NCI-H526 (cell line): ENCODE results near the gene SRRM4.

Experiments used
- DNase-seq, 2 experiments: peaks; one replicate each; lab custom pipeline; 2025; lab: John Stamatoyannopoulos, UW

The SRRM4 gene

DNA sequence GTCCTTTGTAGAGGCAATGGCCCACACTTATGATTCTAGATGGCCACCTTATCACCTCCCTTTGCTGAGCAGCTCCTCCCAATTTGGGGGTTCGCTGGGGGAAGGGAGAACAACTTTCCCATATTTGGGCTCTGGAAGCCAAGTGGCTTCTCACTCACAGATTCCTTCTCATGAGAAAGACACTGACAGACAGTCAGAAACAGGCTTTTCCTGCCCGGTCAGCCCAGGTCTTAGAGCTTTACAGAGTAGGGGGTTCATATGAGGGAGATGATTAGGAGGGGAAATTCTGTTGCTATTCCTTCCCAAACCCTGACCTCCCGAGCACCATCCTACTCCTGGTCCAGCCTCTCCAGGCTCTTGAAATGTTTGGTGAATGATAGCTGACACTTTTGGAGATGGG, 137.3 kb downstream of the SRRM4 start:
- DNase-seq: no peak

DNA sequence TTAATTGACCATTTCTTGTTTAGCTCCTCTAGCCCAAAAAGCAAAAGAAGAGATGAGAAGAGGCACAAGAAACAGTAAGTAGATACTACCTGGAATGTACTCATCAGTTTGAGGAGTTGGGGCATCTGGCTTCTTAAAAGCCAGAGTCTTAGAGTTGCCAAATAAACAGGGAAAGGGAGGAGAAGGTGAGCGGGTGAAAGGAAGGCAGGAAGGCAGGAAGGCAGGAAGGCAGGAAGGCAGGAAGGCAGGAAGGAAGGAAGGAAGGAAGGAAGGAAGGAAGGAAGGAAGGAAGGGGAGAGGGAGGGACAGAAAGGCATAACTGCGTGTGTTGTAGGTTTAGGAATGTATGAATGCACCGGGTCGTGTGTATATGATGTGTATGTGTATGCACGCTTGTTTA, 140.7 kb downstream of the SRRM4 start:
- no peak for DNase-seq

DNA sequence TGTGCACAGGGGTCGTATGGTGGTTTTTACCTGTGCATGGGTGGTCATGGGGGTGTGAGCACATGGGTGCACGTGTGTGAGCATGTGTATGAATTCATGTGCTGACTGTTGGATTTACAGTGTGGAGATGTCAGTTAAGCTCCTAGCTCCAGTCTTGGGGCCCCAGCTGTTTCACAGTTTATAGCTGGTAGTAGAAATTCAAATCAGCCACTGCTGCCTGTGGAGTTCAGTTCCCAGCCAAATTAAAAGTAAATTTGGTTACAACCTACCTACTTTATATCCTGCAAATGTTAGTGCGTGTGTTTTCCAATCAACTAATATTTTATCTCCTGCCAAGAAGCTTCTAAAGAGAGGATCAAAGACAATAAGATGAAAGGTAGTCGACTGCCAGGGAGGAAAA, 141.4 kb downstream of the SRRM4 start:
- peak; percentile 47 to 74 for DNase-seq

DNA sequence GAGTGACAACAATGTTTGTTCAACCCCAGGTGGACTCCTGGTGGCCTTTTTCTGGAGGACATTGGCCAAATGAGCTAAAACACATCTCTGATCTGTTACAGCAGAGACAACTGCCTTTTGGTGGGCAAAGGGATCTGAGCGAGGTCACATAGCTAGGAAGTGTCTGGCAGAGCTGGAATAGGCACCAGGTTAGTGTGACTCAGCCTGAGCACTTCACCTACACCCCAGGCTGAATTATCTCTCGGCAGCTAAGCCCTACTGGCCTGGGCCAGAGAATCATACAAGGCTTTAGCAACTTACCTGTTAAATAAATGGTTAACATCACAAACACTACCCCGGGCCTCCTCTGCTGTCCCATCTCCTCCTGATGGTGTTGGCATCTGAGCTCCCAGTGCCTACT, 147.2 kb downstream of the SRRM4 start:
- DNase-seq: no peak

DNA sequence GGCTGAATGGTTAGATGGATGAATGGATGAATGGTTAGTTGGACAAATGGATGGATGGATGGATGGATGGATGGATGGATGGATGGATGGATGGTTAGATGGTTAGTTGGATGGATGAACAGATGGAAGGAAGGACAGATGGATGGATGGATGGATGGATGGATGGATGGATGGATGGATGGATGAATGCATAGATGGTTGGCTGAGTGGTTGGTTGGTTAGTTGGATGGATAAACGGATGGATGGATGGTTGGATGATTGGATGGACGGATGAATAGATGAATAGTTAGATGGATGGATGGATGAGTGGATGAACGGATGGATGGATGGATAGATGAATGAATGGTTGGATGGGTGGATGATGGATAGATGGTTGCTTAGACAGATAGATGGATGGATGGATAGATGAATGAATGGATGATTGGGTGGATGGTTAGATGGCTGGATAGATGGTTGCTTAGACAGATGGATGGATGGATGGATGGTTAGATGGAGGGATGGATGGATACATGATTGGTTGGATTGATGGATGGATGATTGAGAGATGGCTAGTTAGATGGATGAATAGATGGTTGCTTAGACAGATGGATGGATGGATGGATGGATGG, 148.6 kb downstream of the SRRM4 start:
- no peak for DNase-seq

DNA sequence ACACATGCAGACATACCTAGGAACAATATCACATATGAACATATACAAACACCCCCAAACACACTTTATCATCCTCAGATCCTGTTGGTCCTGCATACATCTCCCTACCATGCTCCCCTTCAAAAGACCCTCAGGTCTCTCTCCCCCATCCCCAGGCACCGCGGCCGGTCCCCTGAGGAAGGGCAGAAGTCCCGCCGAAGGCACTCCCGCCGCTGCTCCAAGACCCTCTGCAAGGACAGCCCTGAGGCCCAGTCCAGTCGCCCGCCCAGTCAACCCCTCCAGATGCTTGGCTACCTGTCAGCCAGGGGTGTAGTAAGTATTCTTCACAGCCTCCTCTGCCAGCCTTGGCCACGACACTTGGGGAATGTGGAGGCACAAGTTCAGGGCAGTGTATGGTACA, 149.2 kb downstream of the SRRM4 start:
- DNase-seq: no peak

DNA sequence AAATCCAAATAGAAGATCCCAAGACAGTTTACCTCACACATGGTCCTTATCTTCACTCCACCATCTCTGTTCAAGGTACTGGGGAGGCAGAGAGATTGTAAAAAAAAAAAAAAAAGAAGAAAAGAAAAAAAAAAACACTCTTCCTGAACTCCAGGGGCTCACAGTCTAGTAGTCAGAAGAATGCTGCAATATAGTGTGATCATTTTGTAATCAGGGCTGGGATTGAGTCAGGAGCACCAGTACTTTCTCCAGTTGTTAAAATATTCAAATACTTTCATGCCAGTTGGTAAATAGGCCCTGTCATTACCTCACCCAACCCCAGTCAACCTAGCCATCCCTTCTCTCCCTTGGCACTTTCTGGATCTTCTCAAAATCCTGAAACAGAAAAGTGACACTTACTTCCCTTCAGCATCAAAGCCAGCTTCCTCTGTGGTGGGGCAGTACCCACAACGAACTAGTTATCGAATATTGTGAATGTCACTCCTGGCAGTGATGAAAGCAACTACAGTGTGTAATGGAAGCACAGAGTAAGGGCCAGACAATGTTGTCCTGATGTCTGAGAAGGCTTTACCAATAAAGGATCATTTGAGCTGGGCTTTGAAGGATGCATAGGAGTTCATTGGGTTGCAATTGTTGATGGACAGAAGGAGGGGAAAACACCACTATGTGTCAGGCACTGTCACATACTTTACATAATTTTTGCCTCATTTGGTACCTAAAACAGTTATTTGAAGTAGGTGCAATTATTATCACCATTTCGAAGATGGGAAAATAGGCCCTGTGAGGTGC, 153.1 kb downstream of the SRRM4 start:
- DNase-seq: no peak

DNA sequence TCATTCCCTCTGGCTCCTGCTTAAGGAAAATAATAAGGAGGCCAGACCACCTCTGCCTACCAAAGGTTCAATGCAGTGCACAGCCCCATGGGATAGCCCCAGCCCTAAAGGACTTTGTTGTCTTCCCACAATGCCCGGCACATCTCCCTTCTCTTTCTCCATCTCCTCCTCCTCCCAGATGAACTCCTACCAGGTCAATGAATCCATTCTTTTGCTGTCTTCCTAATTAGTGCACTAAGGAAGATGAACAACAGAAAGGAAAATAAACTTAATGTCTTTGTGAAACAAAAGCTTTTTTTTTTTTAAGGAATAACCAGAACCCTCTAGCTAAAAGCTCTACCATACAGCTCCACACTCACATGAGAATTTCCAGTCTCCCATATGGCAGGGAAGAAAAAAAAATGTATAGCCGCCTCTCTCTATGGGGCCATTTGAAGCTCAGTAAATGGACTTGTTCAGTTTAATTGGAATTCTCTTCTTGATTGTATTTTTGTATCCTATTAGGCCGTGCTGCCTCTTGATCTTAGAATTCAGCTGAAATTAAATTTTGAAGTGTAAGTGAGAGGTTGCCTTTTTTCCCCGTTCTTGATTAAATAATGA, 155.6 kb downstream of the SRRM4 start:
- DNase-seq: no peak

DNA sequence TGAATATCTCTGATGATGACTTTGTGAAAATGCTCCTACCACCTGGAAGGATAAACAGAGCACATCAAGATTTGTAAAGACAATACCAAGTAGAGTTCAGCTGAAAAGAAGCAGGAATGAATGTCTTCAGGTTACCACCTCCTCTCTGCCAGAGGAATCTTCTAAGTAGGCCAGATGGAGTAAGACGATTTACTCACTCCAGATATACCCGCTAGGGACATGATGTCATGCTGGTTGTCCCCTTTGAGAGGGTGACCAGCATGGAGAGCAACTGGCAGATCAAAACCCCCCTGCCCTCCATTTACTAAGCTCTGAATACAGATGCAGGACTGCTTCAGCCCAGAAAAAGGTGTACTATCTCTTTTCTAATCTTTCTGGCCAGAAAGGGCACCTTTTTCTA, 158.1 kb downstream of the SRRM4 start:
- no peak for DNase-seq

DNA sequence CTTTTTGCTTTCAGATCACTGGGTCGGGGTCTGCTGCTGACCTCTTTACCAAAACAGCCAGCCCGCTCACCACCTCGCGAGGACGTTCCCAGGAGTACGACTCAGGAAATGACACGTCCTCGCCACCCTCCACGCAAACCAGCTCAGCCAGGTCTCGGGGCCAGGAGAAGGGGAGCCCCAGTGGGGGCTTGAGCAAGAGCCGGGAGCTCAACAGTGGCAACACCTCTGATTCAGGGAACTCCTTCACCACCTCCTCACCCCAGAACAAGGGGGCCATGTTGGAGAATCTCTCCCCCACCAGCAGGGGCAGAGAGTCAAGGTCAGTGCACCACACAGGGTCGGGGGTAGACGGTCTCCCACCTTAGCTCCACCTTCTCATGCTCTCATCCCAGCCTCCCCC, 164.0 kb downstream of the SRRM4 start:
- DNase-seq: no peak

DNA sequence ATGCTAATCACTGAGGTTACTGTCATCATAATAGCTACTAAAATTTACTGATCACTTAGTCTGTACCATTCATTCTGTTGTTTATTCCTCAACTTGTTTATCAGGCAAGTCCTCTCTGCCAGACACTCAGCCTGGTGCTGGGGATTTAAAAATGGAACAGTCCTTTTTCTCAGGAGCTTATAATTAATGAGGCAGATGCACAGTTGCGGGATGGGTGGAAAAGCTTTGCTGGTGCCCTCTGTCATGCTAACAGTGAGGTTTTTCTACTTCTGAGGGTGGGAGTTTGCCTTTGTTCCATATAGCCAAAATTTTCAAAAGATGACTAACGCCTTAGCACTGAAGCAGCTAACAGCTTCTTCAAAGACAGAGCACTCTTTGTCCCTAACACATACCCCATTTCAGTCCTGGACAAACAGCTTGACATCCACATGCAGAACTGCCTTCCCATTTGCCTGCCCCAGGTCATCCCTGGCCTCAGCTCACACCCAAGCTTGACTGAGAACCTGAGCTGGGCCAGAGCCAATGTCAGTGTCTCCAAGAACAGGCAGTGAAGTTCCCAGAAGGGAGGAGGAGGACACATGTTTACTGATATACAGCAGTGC, 166.6 kb downstream of the SRRM4 start:
- DNase-seq: no peak

DNA sequence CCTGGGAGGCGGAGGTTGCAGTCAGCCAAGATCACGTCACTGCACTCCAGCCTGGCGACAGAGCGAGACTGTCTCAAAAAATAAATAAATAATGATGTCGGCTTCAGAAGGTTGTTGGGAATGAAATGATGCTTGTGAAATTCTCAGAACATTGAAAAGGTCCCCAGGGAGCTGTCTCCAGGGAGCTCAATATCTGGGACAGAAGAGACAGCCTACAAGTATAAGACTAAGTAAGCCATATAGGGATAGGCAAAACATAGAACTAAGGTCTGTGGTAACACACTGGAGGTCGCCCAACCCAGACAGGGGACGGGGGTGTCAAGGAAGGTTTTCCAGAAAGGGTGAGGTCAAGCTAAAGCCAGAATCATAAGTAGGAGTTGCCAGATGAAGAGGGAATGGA, 167.9 kb downstream of the SRRM4 start:
- no peak for DNase-seq

DNA sequence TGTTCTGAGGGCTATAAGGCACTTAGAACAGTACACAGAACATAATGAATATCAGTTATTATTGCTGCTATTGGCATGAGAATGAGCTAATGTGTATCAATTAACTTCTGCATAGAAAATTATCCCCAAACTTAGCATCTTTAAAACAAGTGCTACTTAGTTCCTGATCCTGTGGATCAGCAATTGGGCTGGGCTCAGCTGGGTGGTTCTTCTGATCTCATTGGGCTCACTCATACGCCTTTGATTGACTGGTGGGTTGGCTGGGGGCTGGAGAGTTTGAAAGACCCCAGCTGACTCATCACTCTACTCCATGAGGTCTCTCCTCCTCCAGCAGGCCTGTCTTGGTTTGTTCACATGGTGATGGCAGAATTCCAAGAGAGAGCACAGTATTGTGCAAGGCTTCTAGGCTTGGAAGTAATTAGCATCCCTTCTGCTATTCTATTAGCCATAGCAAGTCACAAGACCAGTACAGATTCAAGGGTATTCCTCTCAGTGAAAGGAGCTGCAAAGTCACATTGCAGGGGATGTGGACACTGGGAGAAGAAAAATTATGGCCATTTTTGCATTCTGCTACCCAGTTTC, 170.2 kb downstream of the SRRM4 start:
- DNase-seq: no peak

DNA sequence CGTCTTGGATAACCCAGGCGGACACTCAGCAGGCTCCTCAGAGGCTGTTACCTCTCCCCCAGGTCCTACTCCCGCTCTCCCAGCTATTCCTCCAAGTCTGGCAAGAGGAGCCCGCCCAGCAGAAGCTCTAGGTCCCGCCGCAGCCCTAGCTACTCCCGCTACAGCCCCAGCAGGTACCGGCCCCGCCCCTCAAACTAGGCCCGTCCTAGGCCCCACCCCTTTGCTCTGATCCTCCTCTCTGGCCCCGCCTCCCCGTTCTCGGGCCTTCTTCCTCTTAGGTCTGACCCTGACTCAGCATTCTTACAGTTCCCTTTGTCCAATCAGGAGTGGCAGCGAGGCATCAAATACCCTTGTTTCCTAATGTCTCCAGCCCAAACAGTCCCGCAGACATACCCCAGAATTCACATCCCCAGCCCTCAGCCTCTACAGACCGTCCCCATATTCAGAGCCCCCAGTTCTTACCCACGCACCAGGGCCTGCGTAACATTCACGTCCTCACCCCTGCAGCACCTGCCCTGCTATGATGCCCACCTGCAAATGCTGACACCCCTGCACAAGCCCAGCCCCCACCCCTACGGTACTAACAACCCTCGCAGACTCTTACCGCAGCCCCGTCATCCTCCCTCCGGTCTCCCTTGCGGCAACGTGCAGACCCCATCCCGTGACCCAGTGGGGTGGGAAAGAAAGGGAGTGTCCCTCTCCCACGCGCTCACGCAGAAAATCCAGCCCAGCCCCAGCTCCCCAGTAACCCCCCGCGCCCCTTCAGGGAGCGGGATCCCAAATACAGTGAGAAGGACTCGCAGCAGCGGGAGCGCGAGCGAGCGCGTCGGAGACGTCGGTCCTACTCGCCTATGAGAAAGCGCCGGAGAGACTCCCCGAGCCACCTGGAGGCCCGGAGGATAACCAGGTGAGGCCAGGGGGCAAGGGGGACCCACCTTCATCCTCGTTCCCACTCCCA, 172.4 kb downstream of the SRRM4 start:
- peak in 1 of 2 experiments; percentile 6 for DNase-seq

DNA sequence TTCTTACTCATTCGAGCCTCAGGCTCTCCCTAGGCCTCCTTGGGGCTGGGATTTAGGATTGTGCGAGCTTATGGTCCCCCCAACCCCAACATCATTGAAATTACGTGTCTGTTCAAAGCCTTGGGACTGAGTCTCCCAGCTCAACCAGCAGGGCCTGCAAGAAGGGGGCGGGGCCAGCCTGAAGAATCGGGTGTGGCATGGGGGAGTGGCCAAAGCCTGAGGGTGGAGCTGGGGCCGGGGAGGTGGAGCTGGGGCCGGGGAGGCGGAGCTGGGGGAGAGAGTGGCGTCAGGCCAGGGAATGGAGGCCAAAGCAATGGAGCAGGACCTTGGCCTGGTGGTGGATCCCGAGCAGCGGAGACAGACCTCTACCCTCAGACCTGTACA, 173.1 kb downstream of the SRRM4 start:
- no peak for DNase-seq

DNA sequence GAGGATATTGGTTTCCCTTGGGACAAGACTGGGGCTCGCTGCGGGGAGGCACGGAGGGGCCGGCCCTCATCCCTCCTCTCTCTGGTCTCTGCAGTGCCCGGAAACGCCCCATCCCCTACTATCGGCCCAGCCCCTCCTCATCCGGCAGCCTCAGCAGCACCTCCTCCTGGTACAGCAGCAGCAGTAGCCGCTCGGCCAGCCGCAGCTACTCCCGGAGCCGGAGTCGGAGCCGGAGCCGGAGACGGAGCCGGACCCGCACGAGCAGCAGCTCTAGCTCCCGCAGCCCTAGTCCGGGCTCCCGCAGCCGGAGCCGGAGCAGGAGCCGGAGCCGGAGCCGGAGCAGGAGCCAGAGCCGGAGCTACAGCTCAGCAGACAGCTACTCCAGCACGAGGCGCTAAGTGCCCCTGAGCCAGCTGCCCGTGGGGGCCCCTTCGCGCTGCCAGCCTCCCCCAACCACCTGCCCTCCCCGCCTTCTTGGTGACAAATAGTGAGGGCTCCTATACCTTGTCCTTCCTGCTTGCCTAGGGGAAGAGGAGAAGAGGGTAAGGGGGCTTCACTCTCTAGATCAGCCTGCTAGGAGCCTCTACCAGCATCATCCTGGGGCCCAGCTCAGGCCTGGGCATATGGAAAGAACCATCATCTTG, 175.2 kb downstream of the SRRM4 start:
- DNase-seq: peak in 1 of 2 experiments; percentile 2

DNA sequence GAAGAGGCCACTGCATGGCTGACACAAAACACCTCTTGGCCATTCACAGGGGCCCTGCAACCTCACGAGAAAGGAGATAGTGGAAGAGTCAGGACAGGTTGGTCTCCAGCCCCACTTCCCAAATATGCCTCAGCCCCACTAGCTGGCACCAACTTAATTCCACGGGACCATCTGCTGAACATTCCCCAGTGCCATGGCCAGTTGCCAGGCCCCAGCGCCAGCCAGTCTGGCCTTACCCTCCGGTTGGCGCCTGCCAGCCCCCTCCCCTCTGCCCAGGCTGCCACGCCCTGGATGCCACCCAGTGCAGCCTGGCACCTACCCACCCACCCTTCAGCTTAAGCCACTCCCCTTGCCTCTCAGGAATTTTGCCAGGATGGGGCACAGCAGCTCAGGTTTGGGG, 176.2 kb downstream of the SRRM4 start:
- no peak for DNase-seq

DNA sequence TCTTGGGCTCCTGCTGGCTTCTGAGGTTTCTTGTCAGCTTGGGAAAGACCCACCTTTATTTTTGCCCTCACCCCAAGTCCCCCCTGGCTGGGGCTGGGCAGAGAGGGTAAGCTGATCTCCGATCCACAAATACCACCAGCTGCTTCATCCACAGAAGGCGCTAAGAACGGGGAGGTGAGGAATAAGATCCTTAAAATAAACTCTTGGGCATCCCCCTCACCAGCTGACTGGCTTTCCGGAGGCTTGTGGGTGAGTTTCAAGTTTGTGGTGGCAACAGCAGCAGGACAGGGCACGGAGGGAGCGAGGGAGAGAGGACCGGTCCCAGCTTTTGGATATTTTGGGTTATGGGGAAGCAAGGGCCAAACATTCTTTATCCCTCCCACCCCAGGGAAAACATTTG, 176.6 kb downstream of the SRRM4 start:
- DNase-seq: no peak

DNA sequence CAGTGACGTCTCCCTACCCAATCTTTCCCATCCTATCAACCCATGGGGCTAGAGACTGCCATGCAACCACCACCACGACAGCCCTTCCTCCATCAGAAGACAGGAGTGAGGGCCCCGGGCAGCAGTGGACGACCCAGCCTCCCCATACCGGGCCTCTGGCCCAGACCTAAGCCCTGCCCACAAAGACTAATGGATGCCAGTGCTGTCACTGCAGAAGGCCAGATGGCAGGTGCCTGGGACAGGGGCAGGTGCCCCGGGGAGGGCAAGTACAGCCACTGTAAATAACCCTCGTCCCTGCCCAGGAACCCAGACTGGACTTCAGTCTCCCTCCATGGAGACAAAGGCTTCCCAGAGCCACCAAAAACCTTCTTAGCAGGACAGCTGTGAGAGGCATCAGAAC, 177.1 kb downstream of the SRRM4 start:
- no peak for DNase-seq

DNA sequence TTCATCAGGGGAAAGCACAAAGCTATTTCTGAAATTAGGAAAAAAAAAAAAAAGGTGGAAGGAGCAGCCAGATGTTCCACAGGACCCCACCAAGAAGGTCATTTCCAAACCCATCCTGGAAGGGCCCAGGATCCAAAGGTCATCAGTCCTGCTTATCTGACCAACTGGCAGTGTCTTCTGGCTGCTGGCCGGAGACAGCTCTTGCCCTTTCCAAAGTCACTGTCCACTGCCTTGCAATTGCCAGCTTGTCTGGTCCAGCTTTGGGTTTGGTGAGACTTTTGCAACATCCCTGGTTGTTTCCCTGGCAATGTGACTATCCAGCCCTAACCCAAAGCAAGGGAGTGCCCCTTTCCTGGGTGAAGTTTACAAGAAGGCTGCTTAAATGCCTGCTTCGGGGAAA, 178.5 kb downstream of the SRRM4 start:
- DNase-seq: no peak

DNA sequence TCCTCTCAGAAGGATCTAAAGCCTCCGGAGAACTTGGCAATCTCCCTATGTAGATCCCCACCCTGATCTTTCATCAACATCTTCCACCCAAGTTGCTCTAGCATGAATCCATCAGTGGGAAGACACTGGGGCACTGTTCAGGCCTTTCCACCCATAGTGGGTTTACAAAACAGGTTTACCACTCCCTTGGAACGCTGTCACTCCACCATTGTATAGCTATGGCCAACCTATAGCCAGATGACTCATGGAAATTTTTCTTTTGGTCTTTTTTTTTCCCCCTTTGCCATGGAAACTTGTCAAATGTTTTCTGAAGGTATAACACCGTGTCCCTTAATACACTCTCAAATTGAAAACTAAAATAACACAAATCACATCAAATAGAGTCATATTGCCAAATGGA, 186.6 kb downstream of the SRRM4 start:
- DNase-seq: no peak
